Activated CD8-positive, alpha-beta memory T cell treated with anti-CD3 and anti-CD28 coated beads, Interleukin-2, amount 50 U/mL, for 48 hours (primary cell): Measurements from ENCODE around the gene PDXDC1.
"Not testable (repeated sequence)": the region's sequence is repeated elsewhere in the genome, so short reads cannot be mapped to it uniquely, and the experiment has no call there.

ENCODE experiments used
- DNase-seq: peaks from one replicate; pipeline ENCODE4 v3.0.0-alpha.2; 2020

PDXDC1 gene

GRCh38 chr16:15140444-15141365, 165.9 kb downstream of the PDXDC1 start:
- DNase-seq = peak; percentile 47

- DNase-seq = peak; percentile 43
These were observed 166.8 kb downstream of the PDXDC1 start for GRCh38 chr16:15141586-15141985.

- DNase-seq = peak; percentile 44
These were observed 167.5 kb downstream of the PDXDC1 start for GRCh38 chr16:15142107-15142890.

- DNase-seq = not testable (repeated sequence)
These were observed 168.2 kb downstream of the PDXDC1 start for GRCh38 chr16:15142891-15143600.

GRCh38 chr16:15143601-15144091, 168.8 kb downstream of the PDXDC1 start:
- not testable (repeated sequence) for DNase-seq

- not testable (repeated sequence) for DNase-seq
These were observed 169.3 kb downstream of the PDXDC1 start for GRCh38 chr16:15144092-15144631.

GRCh38 chr16:15144781-15145417, 170.1 kb downstream of the PDXDC1 start:
- DNase-seq = not testable (repeated sequence)

- not testable (repeated sequence) for DNase-seq
These were observed 170.8 kb downstream of the PDXDC1 start for GRCh38 chr16:15145418-15146263.

GRCh38 chr16:15146264-15146662, 171.4 kb downstream of the PDXDC1 start:
- DNase-seq = not testable (repeated sequence)

- DNase-seq = not testable (repeated sequence)
These were observed 174.0 kb downstream of the PDXDC1 start for GRCh38 chr16:15148831-15149230.

- DNase-seq = not testable (repeated sequence)
These were observed 174.4 kb downstream of the PDXDC1 start for GRCh38 chr16:15149260-15149659.

GRCh38 chr16:15154005-15154404, 179.2 kb downstream of the PDXDC1 start:
- not testable (repeated sequence) for DNase-seq

- DNase-seq = peak; percentile 91
These were observed 180.1 kb downstream of the PDXDC1 start for GRCh38 chr16:15154650-15155562.

- not testable (repeated sequence) for DNase-seq
These were observed 182.8 kb downstream of the PDXDC1 start for GRCh38 chr16:15157644-15158043.

GRCh38 chr16:15159671-15160070, 184.8 kb downstream of the PDXDC1 start:
- DNase-seq = not testable (repeated sequence)

- DNase-seq = not testable (repeated sequence)
These were observed 185.7 kb downstream of the PDXDC1 start for GRCh38 chr16:15160571-15160970.

GRCh38 chr16:15163055-15163454, 188.2 kb downstream of the PDXDC1 start:
- DNase-seq = not testable (repeated sequence)

GRCh38 chr16:15166177-15166576, 191.4 kb downstream of the PDXDC1 start:
- DNase-seq = not testable (repeated sequence)

- not testable (repeated sequence) for DNase-seq
These were observed 193.5 kb downstream of the PDXDC1 start for GRCh38 chr16:15168303-15168702.
